Renal pelvis (tissue), 4 donors: ENCODE measurements around the gene WDR35. TPM values are rescaled to one million over a fixed set of nuclear protein-coding genes. Genes with fewer than 3 reads are reported as not detected.

Experiments
- DNase-seq: peaks from one replicate; pipeline ENCODE4 v3.0.0-alpha.2; 2013
- polyA plus RNA-seq, 3 donors: library from polyadenylated mRNA; unstranded; fragments of 120-200 nt; gene quantifications; one replicate each; pipeline ENCODE4 v1.2.1, GENCODE V29; 2013; ENCODE audit not compliant: insufficient read length in 3 of 3

The WDR35 gene
- polyA plus RNA-seq, 3 donors, result 26.3 to 33.9 (median 29.7) TPM

- no peak for DNase-seq
Measured at GRCh38 chr2:20012282-20013125, 22.6 kb upstream of the WDR35 start, which contains the start of gene MATN3. TSS of gene MATN3 (minus strand) at chr2:20012668. CDS start at chr2:20012631, 37 bp downstream.

DNA sequence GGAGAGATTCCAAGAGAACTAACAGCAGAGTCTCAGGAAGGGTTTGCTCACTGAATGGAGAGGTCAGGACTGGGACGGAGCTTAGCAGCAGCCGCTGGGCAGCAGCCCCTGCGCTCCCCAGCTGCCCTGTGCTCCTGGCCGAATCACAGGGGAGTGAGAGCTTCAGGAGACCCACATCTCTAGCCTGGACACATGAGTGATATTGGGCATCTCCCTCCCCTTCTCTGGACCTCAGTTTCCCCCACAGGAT lies 22.1 kb upstream of the WDR35 start:
- DNase-seq, result no peak

GRCh38 chr2:20011276-20012031 lies 21.5 kb upstream of the WDR35 start:
- DNase-seq, result no peak

DNA sequence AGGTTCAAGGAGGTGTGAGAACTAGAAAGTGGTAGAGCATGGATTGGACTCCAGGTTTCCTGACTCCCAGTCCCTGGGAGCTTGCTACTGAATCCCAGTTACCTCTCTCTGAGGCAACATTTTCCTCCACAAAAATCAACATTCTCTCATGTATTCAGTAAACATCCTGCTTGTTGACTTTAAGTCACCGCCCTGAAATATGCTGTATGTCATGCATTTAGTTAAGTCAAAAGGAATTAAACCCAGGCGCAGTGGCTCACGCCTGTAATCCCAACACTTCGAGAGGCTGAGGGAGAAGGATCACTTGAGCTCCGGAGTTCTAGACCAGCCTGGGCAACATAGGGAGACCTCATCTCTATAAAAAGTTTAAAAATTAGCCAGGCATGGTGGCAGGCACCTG lies 18.8 kb upstream of the WDR35 start:
- DNase-seq, result no peak

- no peak for DNase-seq
Measured at GRCh38 chr2:20005891-20006470, 16.1 kb upstream of the WDR35 start.

DNA sequence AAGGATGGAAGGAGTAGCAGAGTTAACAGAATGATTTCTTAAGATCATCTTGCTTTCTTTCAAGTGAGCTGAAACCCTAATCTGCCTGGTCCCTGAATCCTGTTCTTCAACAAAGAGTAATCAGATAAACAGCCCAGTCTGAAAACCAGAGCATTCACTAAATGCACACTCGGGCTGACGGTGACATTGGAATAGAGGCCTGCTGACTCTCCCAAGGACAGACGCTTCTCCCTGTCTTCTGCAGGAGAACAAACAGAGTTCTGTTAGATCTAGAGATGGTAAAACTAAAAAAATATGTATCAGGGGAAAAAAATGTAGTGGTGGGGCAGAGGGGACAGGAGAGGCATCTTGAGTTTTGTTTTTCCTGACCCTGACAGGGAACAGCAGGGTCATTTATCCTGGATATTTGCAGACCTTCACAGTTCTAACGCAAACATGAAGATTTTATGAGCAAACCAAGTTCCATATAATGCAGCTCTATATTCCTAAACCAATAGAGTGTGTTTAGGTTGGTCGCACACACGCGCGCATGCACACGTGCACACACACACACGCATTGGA lies 15.2 kb upstream of the WDR35 start:
- no peak for DNase-seq

DNA sequence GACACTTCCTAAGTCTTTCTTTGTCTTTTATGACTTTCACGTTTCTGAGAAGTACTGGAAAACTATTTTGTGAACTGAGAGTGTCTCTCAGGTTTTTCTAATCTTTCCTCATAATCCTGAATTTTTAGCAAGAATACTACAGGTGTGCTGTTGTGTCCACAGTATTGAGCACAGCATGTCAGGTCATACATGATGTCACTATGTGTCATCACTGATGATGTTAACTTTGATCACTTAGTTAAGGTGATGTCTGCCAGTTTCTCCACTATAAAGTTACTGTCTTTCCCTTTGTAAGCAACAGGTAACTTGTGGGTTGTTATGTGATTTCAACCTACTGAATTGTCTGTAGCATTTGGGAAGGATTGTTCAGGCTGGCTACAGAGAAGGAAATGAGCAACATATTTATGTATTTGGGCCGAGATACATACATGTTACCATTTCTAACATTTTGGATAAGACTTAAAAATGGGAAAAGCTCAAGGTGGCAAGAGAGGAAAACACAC lies 11.5 kb upstream of the WDR35 start:
- DNase-seq, result no peak

GRCh38 chr2:19993731-19994130 lies 3.8 kb upstream of the WDR35 start:
- no peak for DNase-seq

GRCh38 chr2:19991895-19992294 lies 2.0 kb upstream of the WDR35 start:
- DNase-seq, result no peak

DNA sequence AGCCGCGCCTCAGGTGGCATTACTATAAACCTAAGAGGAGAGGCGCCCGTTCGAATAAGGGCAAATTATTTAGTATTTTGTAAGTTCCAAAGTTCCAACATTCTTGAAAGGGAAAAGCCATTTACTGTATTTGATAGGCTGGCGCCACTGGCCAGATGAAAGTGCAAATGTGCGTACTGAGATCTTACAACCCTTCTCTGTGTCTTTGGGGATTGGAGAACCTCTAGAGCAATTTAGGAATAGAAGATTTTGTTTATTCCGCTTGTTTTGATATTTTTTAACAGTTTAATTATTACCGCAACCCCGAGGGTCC lies 467 bp upstream of the WDR35 start:
- no peak for DNase-seq

DNA sequence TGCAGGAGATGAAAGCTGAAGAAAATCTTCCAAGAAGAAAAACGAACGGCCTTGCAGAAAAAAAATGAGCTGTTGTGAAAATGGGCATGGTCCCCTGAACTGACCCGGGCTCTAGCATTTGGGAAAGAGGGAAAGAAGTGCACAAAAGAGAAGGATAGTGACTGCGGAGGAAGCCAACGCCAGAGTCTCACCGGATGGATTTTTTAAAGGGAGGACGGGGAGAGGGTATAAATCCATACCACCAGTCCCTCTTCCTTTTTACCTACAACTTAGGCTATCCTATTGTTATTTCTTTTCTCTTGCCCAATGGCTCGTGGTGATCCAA lies 601 bp downstream of the WDR35 start:
- no peak for DNase-seq

DNA sequence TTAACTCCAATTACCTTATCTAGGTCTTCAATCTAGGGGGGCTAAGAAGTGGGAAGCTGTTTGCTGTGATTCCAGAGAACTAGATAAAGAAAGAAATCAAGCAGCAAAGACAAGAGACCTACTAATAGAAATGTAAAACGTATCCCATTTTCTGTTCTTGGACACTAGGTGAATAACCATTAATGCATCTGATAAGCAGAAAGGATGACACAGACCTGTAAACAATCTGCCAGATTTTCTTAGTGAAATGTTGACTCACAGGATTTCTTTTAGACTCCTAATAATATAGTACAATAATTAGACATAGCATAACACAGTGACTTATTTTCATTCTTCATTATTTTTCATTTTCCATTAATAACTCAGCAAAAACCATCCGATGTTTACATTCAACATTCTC lies 1.3 kb downstream of the WDR35 start:
- DNase-seq, result no peak

- DNase-seq, result no peak
Measured at GRCh38 chr2:19987936-19988335, 2.0 kb downstream of the WDR35 start.

DNA sequence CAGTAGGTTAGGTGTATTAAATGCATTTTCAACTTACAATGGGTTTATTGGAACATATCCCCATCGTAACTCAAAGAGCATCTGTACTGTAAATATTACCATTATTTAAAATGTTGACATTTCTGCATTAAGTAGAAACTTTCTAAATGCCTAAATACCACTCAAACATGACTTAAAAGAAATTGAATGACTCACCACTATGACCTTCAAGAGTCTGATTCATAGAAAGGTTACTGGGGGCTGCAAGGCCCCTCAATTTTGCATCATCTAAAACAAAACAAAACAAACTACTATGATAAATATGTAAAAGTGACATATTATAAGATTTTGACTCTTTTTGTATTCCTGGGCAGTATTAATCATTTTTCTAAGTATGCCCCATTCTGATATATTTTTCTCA lies 7.6 kb downstream of the WDR35 start:
- no peak for DNase-seq

DNA sequence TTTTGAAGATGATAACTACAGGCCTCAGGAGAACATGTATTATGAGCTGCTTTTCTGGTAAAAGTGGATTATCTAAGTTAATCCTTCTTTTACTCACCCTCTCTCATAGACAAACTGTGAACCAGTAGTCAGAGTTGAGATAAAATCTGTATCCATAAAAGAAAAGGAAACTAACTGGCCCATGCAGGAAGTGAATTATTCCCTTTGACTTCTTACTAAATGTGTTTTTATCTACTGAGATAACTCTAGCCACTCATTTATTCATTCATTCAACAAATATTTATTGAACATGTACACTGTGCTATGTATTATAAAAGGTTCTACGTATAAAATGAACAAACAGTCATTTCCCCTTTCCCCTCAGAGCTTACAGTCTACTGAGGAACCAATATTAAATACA lies 10.0 kb downstream of the WDR35 start:
- DNase-seq, result no peak

DNA sequence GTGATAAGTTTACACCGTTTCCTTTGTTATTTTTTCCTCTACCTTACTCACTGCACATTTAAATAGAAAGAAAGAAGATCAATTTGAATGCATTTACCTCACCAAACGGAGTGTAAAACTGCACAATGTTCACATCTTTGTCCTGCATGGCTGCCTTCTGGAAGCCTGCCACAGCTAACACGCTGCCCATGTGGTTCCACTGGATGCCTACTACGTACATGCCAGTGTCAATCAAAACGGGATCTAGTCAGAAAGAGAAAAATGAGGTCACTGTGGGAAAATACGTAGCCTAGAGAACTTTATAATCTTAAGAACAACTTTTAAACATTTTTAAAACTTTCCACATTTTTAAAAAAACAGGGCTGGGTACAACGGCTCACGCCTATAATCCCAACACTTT lies 16.4 kb downstream of the WDR35 start:
- DNase-seq, result no peak

DNA sequence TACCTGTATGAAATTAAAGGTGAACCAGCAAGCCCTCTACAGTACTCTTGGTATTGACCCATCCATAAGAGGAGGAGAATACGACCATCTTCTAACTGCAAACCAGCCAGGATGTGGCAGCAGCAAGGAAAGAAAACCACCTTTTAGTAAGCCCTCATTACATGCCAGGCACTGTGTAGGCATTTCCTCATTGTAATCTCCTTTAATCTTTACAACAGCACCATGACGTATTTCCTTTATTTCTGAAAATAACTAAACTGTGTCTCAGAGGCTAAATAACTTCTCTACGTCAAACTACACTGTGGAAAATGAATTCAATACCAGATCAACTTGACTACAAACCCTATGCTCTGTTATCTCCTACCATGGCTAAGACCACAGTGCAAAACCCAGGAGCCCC lies 18.2 kb downstream of the WDR35 start:
- DNase-seq, result no peak

DNA sequence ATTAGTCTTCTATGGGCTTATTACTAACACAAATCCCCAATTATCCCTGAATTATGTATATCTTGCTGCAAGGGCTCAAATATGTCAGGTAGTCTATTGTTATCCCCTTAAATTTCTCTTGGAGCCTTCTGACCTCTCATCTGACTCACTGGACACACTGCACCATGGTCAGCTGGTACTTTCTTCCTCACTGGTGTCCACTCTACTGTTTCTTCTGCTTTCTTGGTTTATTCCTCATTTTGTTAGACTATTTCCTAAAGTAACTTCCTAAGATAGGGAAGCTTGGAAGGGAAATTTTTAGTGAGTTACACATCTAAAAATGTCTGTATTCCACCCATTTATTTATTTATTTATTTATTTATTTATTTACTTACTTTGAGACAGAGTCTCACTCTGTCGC lies 26.5 kb downstream of the WDR35 start:
- DNase-seq, result no peak

GRCh38 chr2:19955544-19956422 lies 34.1 kb downstream of the WDR35 start:
- peak; percentile 53 for DNase-seq

DNA sequence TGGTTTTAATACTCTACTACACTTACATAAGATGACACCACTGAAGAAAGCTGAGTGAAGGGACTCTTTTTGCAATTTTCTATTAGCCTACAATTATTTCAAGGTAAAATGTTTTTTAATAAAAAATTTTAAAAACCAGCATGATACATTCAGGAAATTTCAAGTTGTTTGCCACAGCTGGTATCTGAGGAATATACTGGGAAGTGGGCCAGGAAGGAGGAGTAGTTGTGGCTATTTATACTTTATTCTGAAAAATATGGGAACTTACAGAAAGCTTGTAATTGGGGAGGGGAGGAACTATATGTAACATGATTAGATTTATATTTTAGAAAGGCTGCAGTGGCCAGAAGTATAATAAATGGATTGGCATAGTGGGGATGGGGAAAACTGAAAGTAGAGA lies 40.8 kb downstream of the WDR35 start:
- no peak for DNase-seq

- DNase-seq, result no peak
Measured at GRCh38 chr2:19947184-19947940, 42.5 kb downstream of the WDR35 start.
